ENCODE results near the gene SYTL1.

DNA sequence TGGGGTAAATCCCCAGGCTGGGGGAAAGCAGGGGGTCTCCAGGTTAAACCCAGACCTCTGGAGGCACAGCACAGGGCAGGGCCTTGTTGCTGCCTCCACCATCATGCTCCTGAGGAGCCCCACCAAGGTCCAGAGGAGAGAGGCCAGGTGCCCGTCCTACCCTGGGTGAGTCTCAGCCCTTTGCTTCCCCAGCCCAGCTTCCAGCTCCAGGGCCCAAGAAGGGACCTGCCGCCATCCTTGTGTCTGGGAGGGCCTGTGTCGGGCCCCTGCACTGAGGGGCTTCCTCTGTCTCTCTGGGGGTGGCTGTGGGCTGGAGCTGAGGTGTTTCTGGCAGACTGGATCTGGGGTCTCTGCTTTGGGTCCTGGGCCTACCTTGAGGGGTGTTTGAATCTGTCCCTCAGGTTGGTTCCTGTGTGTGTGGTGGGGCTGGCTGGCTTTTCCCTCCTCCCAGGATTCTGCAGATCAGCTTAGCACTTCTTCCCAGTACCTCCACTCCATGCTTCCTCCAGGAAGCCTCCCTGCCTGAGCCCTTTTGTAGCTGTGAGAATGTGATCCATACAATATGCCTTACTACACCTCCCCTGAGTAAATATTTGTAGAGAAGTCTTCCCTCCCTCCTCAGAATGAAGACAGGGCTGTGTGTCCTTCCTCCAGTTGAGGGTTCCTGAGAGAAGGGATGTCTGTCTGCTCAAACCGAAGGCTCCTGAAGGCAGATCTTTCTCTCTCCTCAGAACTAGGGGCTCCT, 56.8 kb downstream of the SYTL1 start:
- TF ChIP-seq RAD21 (conservative IDR thresholded peaks at IDR 0.05) (no peak), EP300 (conservative IDR thresholded peaks at IDR 0.05; ENCODE audit: poor library complexity, severe bottlenecking) (no peak), POLR2AphosphoS5 (IDR thresholded peaks at IDR 0.05) (no peak), EZH2 (IDR thresholded peaks at IDR 0.05; ENCODE audit: borderline replicate concordance, insufficient read depth, low read length, poor library complexity, severe bottlenecking) (no peak), TAF1 (IDR thresholded peaks at IDR 0.05; ENCODE audit: low read depth) (no peak), SMC3 (conservative IDR thresholded peaks at IDR 0.05; ENCODE audit: poor library complexity) (no peak)
- TF ChIP-seq, protein P1, sequence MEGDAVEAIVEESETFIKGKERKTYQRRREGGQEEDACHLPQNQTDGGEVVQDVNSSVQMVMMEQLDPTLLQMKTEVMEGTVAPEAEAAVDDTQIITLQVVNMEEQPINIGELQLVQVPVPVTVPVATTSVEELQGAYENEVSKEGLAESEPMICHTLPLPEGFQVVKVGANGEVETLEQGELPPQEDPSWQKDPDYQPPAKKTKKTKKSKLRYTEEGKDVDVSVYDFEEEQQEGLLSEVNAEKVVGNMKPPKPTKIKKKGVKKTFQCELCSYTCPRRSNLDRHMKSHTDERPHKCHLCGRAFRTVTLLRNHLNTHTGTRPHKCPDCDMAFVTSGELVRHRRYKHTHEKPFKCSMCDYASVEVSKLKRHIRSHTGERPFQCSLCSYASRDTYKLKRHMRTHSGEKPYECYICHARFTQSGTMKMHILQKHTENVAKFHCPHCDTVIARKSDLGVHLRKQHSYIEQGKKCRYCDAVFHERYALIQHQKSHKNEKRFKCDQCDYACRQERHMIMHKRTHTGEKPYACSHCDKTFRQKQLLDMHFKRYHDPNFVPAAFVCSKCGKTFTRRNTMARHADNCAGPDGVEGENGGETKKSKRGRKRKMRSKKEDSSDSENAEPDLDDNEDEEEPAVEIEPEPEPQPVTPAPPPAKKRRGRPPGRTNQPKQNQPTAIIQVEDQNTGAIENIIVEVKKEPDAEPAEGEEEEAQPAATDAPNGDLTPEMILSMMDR (IDR thresholded peaks at IDR 0.05; ENCODE audit: poor library complexity, severe bottlenecking), result no peak
- TF ChIP-seq, protein P2, sequence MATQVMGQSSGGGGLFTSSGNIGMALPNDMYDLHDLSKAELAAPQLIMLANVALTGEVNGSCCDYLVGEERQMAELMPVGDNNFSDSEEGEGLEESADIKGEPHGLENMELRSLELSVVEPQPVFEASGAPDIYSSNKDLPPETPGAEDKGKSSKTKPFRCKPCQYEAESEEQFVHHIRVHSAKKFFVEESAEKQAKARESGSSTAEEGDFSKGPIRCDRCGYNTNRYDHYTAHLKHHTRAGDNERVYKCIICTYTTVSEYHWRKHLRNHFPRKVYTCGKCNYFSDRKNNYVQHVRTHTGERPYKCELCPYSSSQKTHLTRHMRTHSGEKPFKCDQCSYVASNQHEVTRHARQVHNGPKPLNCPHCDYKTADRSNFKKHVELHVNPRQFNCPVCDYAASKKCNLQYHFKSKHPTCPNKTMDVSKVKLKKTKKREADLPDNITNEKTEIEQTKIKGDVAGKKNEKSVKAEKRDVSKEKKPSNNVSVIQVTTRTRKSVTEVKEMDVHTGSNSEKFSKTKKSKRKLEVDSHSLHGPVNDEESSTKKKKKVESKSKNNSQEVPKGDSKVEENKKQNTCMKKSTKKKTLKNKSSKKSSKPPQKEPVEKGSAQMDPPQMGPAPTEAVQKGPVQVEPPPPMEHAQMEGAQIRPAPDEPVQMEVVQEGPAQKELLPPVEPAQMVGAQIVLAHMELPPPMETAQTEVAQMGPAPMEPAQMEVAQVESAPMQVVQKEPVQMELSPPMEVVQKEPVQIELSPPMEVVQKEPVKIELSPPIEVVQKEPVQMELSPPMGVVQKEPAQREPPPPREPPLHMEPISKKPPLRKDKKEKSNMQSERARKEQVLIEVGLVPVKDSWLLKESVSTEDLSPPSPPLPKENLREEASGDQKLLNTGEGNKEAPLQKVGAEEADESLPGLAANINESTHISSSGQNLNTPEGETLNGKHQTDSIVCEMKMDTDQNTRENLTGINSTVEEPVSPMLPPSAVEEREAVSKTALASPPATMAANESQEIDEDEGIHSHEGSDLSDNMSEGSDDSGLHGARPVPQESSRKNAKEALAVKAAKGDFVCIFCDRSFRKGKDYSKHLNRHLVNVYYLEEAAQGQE (IDR thresholded peaks at IDR 0.05; ENCODE audit: borderline replicate concordance), result no peak

All from neural cell (in vitro differentiated cells).